ES-I3 (cell line): ENCODE measurements around the gene SRD5A1.
"Not testable (repeated sequence)": the region's sequence is repeated elsewhere in the genome, so short reads cannot be mapped to it uniquely, and the experiment has no call there.

ENCODE experiments used
- H3K36me3 ChIP-seq: 2 replicates; pipeline ENCODE4 v1.6.1; 2013; ENCODE audit warnings: mild to moderate bottlenecking, low read length, control low read depth, moderate library complexity; ENCODE audit not compliant: insufficient read depth
- H3K4me1 ChIP-seq: 2 replicates; pipeline ENCODE4 v1.6.1; 2013; ENCODE audit warnings: mild to moderate bottlenecking, control low read depth, low read length; ENCODE audit not compliant: insufficient read depth
- H3K9ac ChIP-seq: 2 replicates; pipeline ENCODE4 v1.6.1; 2013; ENCODE audit warnings: low read depth, mild to moderate bottlenecking, low read length, moderate library complexity
- H3K9me3 ChIP-seq: 2 replicates; pipeline ENCODE4 v1.6.1; 2013; ENCODE audit warnings: mild to moderate bottlenecking, low read length, moderate library complexity; ENCODE audit not compliant: control insufficient read depth, insufficient read depth

The SRD5A1 gene

DNA sequence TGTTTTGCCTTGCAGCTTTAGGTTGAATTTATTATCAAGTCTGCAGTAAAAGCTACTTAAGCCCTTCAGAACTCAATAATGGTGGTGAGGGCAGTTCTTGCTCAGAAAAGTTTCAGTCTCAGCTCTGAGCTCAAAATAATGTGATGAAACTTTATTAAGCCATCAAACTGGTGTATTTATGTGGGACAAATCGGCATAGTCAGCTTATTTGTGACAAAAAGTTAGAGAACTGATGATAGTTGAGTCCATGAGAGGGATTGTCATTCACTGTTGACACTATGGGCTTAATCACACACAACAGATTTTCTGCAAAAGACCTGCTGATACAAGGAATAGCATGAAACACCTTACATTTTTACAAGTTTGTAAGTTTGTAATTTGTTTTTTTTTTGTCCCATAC is 9.4 kb downstream of the SRD5A1 start:
- Histone ChIP-seq H3K9me3 (no peaks in the 10 kb centered on the region), H3K9ac (no peak overlapping the region), H3K4me1 (no peaks in the 10 kb centered on the region), H3K36me3 (no peaks in the 10 kb centered on the region)

GRCh38 chr5:6644794-6645241 is 11.6 kb downstream of the SRD5A1 start:
- no peak overlapping the region for H3K9ac ChIP-seq
- H3K4me1 ChIP-seq: no peaks in the 10 kb centered on the region
- H3K9me3 ChIP-seq: no peaks in the 10 kb centered on the region
- no peaks in the 10 kb centered on the region for H3K36me3 ChIP-seq

DNA sequence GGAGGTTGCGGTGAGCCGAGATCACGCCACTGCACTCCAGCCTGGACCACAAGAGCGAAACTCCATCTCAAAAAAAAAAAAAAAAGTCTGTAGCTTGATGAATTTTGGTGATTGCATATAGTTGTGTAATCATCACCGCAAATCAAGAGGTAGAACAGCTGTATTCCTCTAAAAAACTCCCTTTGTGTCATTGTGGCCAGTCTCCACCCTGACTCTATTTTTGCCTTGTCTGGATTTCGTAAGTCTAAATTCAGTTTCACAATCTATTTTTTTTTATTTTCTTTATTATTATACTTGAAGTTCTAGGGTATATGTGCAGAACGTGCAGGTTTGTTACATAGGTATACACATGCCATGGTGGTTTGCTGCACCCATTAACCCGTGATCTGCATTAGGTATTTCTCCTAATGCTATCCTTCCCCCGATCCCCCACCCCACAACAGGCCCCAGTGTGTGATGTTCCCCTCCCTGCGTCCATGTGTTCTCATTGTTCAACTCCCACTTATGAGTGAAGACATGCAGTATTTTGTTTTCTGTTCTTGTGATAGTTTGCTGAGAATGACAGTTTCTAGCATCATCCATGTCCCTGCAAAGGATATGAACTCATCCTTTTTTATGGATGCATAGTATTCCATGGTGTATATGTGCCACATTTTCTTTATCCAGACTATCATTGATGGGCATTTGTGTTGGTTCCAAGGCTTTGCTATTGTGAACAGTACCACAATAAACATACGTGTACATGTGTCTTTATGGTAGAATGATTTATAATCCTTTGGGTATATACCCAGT is 12.5 kb downstream of the SRD5A1 start:
- H3K9ac ChIP-seq, H3K9me3 ChIP-seq, H3K4me1 ChIP-seq, H3K36me3 ChIP-seq: not testable (repeated sequence)

DNA sequence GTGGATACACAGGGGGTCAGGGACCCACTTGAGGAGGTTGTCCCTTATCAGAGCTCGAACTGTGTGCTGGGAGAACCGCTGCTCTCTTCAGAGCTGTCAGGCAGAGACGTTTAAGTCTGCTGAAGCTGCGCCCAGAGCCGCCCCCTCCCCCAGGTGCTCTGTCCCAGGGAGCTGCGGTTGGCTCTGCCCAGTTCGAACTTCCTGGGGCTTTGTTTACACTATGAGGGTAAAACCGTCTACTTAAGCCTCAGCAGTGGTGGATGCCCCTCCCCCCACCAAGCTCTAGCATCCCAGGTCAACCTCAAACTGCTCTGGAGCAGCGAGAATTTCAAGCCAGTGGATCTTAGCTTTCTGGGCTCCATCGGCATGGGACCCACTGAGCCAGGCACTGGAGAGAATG is 15.9 kb downstream of the SRD5A1 start:
- no peak overlapping the region for H3K9ac ChIP-seq
- H3K36me3 ChIP-seq: no peaks in the 10 kb centered on the region
- no peaks in the 10 kb centered on the region for H3K9me3 ChIP-seq

DNA sequence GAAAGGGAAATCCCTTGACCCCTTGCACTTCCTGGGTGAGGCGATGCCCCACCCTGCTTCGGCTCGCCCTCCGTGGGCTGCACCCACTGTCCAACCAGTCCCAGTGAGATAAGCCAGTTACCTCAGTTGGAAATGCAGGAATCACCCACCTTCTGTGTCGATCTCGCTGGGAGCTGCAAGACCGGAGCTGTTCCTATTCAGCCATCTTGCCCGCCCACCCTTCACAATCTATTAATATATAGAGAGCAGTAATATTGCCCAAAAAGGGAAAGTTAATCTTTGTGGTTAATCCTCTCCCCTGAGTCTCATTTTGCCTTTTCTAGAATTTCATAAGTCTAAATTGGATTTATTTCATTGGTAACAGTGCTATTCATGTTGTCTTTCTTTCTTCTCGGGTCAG is 16.4 kb downstream of the SRD5A1 start:
- Histone ChIP-seq H3K36me3 (no peaks in the 10 kb centered on the region), H3K4me1 (no peaks in the 10 kb centered on the region), H3K9me3 (no peaks in the 10 kb centered on the region)

More for the DNA sequence above, 15.9 kb downstream of the SRD5A1 start:
- no peaks in the 10 kb centered on the region for H3K4me1 ChIP-seq

GRCh38 chr5:6652025-6652424 is 18.8 kb downstream of the SRD5A1 start:
- Histone ChIP-seq H3K4me1 (no peaks in the 10 kb centered on the region), H3K36me3 (peaks cover 1% of the 10 kb centered on the region), H3K9ac (no peak overlapping the region), H3K9me3 (no peaks in the 10 kb centered on the region)

More for the DNA sequence above, 16.4 kb downstream of the SRD5A1 start:
- H3K9ac ChIP-seq: no peak overlapping the region

GRCh38 chr5:6655432-6655831 is 22.2 kb downstream of the SRD5A1 start:
- H3K36me3 ChIP-seq: peaks cover 12% of the 10 kb centered on the region
- no peaks in the 10 kb centered on the region for H3K9me3 ChIP-seq
- H3K4me1 ChIP-seq: no peaks in the 10 kb centered on the region
- H3K9ac ChIP-seq: no peak overlapping the region

DNA sequence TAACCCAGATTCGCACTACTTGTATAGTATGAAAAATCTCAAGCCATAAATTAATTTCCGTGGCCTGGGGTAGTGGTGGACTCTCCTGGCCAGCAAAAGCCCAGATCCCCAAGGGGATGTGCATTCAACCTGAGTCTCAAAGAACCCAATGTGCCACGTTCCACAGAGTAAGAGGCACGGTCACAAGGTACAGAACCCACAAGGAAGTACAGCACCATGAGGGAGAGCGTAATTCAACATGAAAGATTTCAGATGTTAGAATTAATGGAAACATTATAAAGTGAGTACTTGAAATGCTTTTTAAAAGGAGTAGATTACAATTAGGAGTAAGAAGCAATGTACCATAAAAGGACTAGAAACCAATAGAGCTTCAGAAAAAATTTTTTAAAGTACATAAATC is 23.4 kb downstream of the SRD5A1 start:
- no peaks in the 10 kb centered on the region for H3K4me1 ChIP-seq
- no peaks in the 10 kb centered on the region for H3K9me3 ChIP-seq
- H3K9ac ChIP-seq: no peak overlapping the region
- H3K36me3 ChIP-seq: peaks cover 12% of the 10 kb centered on the region

GRCh38 chr5:6659941-6660684 is 26.9 kb downstream of the SRD5A1 start:
- Histone ChIP-seq H3K9me3 (no peaks in the 10 kb centered on the region), H3K36me3 (peaks cover 12% of the 10 kb centered on the region), H3K4me1 (no peaks in the 10 kb centered on the region), H3K9ac (no peak overlapping the region)

DNA sequence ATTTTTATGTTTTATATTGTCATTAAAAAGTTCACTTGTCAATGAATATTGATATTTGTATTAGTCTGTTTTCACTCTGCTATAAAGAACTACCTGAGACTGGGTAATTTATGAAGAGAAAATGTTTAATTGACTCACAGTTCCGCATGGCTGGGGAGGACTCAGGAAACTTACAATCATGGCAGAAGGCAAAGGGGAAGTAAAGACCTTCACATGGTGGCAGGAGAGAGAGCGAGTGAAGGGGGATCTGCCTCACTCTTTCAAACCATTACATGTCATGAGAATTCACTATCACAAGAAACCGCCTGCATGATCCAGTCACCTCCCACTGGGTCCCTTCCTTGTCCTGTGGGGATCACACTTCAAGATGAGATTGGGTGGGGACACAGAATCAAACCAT is 27.4 kb downstream of the SRD5A1 start:
- peaks cover 12% of the 10 kb centered on the region for H3K36me3 ChIP-seq
- no peaks in the 10 kb centered on the region for H3K9me3 ChIP-seq
- no peak overlapping the region for H3K9ac ChIP-seq
- no peaks in the 10 kb centered on the region for H3K4me1 ChIP-seq

DNA sequence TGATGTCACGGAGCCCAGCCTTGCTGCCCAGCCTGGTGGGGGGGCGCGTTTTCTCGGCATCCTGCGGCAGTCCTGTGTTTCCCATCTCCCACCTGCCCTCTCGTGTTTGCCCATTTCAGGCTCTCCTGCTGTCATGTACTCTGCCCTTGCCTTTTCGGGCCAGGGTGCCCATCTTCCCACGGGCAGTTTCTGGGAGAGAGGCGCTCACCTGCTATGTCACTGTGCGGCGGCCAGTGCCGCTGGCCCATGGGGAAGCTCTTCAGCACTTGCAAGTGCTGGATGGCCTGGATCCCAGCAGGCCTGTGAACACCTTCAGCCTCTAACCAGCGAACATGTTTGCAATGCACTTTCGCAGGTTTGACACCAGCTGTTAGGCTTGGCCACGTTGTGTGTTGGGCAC is 33.5 kb downstream of the SRD5A1 start:
- peaks cover 7% of the 10 kb centered on the region for H3K4me1 ChIP-seq
- H3K9ac ChIP-seq: no peak overlapping the region
- no peaks in the 10 kb centered on the region for H3K9me3 ChIP-seq
- no peaks in the 10 kb centered on the region for H3K36me3 ChIP-seq

DNA sequence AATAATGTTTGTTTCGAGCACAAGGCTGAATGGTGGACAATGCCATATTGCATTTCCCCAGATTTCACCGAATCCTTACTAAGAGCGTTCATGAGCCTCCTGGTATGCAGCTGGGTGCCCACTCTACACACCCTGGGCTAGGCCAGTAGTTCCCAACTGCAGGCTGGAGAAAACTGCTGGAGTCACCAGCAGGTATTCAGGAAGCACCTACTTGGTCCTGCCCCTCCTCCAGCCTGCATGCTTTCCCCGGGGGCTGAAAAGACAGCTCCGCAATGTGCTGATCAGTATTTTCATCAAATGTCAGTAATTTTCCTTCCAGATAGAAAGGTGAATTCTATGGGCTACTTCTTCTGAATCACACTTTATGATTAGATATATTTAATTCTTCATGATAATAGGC is 34.4 kb downstream of the SRD5A1 start:
- Histone ChIP-seq H3K9me3 (no peaks in the 10 kb centered on the region), H3K36me3 (no peaks in the 10 kb centered on the region), H3K4me1 (peaks cover 7% of the 10 kb centered on the region), H3K9ac (no peak overlapping the region)

DNA sequence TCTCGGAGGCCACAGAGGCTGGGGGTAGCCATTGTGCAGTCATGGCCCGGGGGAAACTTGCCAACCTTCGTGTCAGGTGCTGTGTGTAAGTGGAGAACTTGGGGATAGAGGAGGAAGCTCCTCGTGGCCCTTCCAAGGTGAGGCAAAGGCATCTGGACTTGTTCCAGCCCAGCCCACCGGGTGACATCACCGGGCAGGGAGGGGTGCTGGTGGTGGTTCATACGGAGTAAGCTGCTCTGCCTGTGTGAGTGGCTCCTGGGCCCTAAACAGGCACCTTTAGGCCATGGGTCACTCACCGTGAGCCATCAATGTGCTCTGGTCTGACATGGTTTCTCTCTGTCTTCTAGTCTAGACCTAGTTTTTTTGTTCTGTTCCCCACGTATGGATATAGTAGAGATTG is 35.5 kb downstream of the SRD5A1 start:
- H3K4me1 ChIP-seq, H3K9me3 ChIP-seq, H3K9ac ChIP-seq, H3K36me3 ChIP-seq: not testable (repeated sequence)

- H3K9me3 ChIP-seq: peaks cover 3% of the 10 kb centered on the region; the same call in 1 of the 2 replicates
- H3K36me3 ChIP-seq: no peaks in the 10 kb centered on the region
- H3K9ac ChIP-seq: no peak overlapping the region
- no peaks in the 10 kb centered on the region for H3K4me1 ChIP-seq
Measured at GRCh38 chr5:6673031-6673430, 39.8 kb downstream of the SRD5A1 start.

DNA sequence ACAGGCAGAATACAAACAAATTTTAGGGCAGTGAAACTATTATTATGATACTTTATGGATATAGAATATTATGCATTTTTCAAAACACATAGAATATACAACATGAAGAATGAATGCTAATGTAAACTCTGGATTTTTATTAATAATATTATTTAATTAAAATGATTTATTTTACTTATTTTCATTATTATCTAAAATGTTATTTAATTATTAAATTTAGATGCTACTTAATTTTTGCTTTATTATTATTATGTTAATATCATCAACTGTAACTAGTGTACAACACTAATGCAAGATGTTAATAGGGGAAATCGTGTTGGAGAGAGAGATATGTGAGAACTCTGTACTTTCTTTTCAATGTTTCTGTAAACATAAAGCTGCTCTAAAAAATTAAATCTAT is 40.7 kb downstream of the SRD5A1 start:
- Histone ChIP-seq H3K4me1 (no peaks in the 10 kb centered on the region), H3K9me3 (peaks cover 3% of the 10 kb centered on the region; the same call in 1 of the 2 replicates), H3K9ac (no peak overlapping the region), H3K36me3 (no peaks in the 10 kb centered on the region)
